ENCODE data around the gene ANKS1B.

GRCh38 chr12:99049774-99050173 is 935.0 kb downstream of the ANKS1B start:
- no peak for TF ChIP-seq PRDM15 (CRISPR knock-in tag; IDR thresholded peaks at IDR 0.05)
- no peak for TF ChIP-seq CTCF (IDR thresholded peaks at IDR 0.05)
- no peak for TF ChIP-seq ERG (CRISPR knock-in tag; IDR thresholded peaks at IDR 0.05)
- TF ChIP-seq USF1 (CRISPR knock-in tag; IDR thresholded peaks at IDR 0.05) = no peak
- TF ChIP-seq SP1 (CRISPR knock-in tag; conservative IDR thresholded peaks at IDR 0.05) = no peak
